Colonic mucosa (tissue), 4 donors: ENCODE data around the gene HIVEP3. TPM values are rescaled to one million over a fixed set of nuclear protein-coding genes. Genes with fewer than 3 reads are reported as not detected.

Experiments
- DNase-seq: peaks from one replicate; pipeline ENCODE4 v3.0.0-alpha.2; 2020
- H3K27ac ChIP-seq: fragments of 200-600 bp; one replicate; pipeline ENCODE4 v1.8.0; 2021
- H3K27me3 ChIP-seq: fragments of 200-600 bp; one replicate; pipeline ENCODE4 v1.8.0; 2021
- H3K36me3 ChIP-seq: fragments of 200-600 bp; one replicate; pipeline ENCODE4 v1.8.0; 2021
- H3K4me1 ChIP-seq: fragments of 200-600 bp; one replicate; pipeline ENCODE4 v1.8.0; 2021; ENCODE audit warnings: mild to moderate bottlenecking
- H3K4me3 ChIP-seq: fragments of 200-600 bp; one replicate; pipeline ENCODE4 v1.8.0; 2021
- H3K9ac ChIP-seq, 2 donors: one replicate each; pipeline ENCODE4 v1.7.0; 2013; ENCODE audit warnings: control low read depth in 2 of 2, low read depth in 2 of 2, low read length in 2 of 2
- H3K9me3 ChIP-seq: fragments of 200-600 bp; one replicate; pipeline ENCODE4 v1.8.0; 2021
- CTCF ChIP-seq: fragments of 200-600 bp; IDR thresholded peaks from one replicate; pipeline ENCODE4 v1.8.0; 2022; ENCODE audit warnings: antibody characterized with exemption, mild to moderate bottlenecking
- intact Hi-C: fragments of 100-400 bp; cut with DNase I; formaldehyde crosslinking; loops from one replicate; pipeline ENCODE4 v1.14.1; 2022
- total RNA-seq, 2 donors: library from RNA; stranded (reverse); fragmentation: NEBNext Ultra II Directional in 1 of 2; extraction: Animal tissue kit (Norgen Biotek cat#: 25700) in 1 of 2; gene quantifications; one replicate each; pipeline ENCODE4 v1.2.1, GENCODE V29; 2021
- donor health status: healthy.
- donor health status: DM: no; HTN: no; CAD: no.
- donor health status: DM: no; HTN: no; CAD: no.

HIVEP3 gene
- total RNA-seq, 2 donors from 2014 or later, result 1.9 to 3.3 TPM

GRCh38 chr1:41800311-41800829 is 118.4 kb downstream of the HIVEP3 start:
- H3K9me3 ChIP-seq, result no peaks in the 10 kb centered on the region
- no peaks in the 10 kb centered on the region for H3K4me1 ChIP-seq
- intact Hi-C loops, result no loop called here
- no peak overlapping the region for H3K4me3 ChIP-seq
- TF ChIP-seq CTCF, result no peak
- H3K27ac ChIP-seq, result no peak overlapping the region
- no peaks in the 10 kb centered on the region for H3K27me3 ChIP-seq
- DNase-seq, result no peak
- no peak overlapping the region for H3K9ac ChIP-seq
- H3K36me3 ChIP-seq, result no peaks in the 10 kb centered on the region

- no peaks in the 10 kb centered on the region for H3K4me1 ChIP-seq
- intact Hi-C loops, result loop anchor here (10.0 kb wide), 1 partner anchor 225 kb away; no protein-coding TSS in a partner anchor
These were observed 119.0 kb downstream of the HIVEP3 start for GRCh38 chr1:41799723-41800122.

GRCh38 chr1:41799205-41799604 is 119.5 kb downstream of the HIVEP3 start:
- Histone ChIP-seq H3K4me3 (no peak overlapping the region), H3K4me1 (no peaks in the 10 kb centered on the region), H3K9me3 (no peaks in the 10 kb centered on the region), H3K27me3 (no peaks in the 10 kb centered on the region), H3K27ac (no peak overlapping the region), H3K9ac (no peak overlapping the region), H3K36me3 (no peaks in the 10 kb centered on the region)
- intact Hi-C loops, result loop anchor here (10.0 kb wide), 1 partner anchor 224 kb away; no protein-coding TSS in a partner anchor
- TF ChIP-seq CTCF, result no peak
- DNase-seq, result no peak

More at GRCh38 chr1:41799723-41800122, 119.0 kb downstream of the HIVEP3 start:
- no peaks in the 10 kb centered on the region for H3K36me3 ChIP-seq
- H3K4me3 ChIP-seq, result no peak overlapping the region
- no peak overlapping the region for H3K27ac ChIP-seq
- TF ChIP-seq CTCF, result no peak
- no peaks in the 10 kb centered on the region for H3K27me3 ChIP-seq
- no peak overlapping the region for H3K9ac ChIP-seq
- DNase-seq, result no peak
- H3K9me3 ChIP-seq, result no peaks in the 10 kb centered on the region

- H3K27ac ChIP-seq, result no peak overlapping the region
- H3K9me3 ChIP-seq, result no peaks in the 10 kb centered on the region
- H3K36me3 ChIP-seq, result no peaks in the 10 kb centered on the region
- intact Hi-C loops, result loop anchor here (10.0 kb wide), 1 partner anchor 220 kb away; no protein-coding TSS in a partner anchor
- DNase-seq, result no peak
- H3K4me3 ChIP-seq, result no peak overlapping the region
- TF ChIP-seq CTCF, result no peak
- H3K9ac ChIP-seq, result no peak overlapping the region
- H3K27me3 ChIP-seq, result no peaks in the 10 kb centered on the region
- H3K4me1 ChIP-seq, result no peaks in the 10 kb centered on the region
These were observed 123.4 kb downstream of the HIVEP3 start for GRCh38 chr1:41795205-41795762.

- intact Hi-C loops, result loop anchor here (10.0 kb wide), 1 partner anchor 219 kb away; no protein-coding TSS in a partner anchor
- Histone ChIP-seq H3K4me3 (no peak overlapping the region), H3K4me1 (no peaks in the 10 kb centered on the region), H3K36me3 (no peaks in the 10 kb centered on the region), H3K27ac (no peak overlapping the region), H3K27me3 (no peaks in the 10 kb centered on the region), H3K9me3 (no peaks in the 10 kb centered on the region), H3K9ac (no peak overlapping the region)
- no peak for TF ChIP-seq CTCF
- no peak for DNase-seq
These were observed 124.7 kb downstream of the HIVEP3 start for GRCh38 chr1:41794031-41794430.
